Activated T-cell treated with anti-CD3 and anti-CD28 coated beads, Interleukin-2, amount 50 U/mL, for 1 hour (primary cell): Measurements from ENCODE around the gene NOSTRIN.
"Not testable (repeated sequence)": the region's sequence is repeated elsewhere in the genome, so short reads cannot be mapped to it uniquely, and the experiment has no call there.

Source experiments
- DNase-seq: peaks from one replicate; pipeline ENCODE4 v3.0.0-alpha.2; 2020

The NOSTRIN gene, protein sequence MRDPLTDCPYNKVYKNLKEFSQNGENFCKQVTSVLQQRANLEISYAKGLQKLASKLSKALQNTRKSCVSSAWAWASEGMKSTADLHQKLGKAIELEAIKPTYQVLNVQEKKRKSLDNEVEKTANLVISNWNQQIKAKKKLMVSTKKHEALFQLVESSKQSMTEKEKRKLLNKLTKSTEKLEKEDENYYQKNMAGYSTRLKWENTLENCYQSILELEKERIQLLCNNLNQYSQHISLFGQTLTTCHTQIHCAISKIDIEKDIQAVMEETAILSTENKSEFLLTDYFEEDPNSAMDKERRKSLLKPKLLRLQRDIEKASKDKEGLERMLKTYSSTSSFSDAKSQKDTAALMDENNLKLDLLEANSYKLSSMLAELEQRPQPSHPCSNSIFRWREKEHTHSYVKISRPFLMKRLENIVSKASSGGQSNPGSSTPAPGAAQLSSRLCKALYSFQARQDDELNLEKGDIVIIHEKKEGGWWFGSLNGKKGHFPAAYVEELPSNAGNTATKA

DNA sequence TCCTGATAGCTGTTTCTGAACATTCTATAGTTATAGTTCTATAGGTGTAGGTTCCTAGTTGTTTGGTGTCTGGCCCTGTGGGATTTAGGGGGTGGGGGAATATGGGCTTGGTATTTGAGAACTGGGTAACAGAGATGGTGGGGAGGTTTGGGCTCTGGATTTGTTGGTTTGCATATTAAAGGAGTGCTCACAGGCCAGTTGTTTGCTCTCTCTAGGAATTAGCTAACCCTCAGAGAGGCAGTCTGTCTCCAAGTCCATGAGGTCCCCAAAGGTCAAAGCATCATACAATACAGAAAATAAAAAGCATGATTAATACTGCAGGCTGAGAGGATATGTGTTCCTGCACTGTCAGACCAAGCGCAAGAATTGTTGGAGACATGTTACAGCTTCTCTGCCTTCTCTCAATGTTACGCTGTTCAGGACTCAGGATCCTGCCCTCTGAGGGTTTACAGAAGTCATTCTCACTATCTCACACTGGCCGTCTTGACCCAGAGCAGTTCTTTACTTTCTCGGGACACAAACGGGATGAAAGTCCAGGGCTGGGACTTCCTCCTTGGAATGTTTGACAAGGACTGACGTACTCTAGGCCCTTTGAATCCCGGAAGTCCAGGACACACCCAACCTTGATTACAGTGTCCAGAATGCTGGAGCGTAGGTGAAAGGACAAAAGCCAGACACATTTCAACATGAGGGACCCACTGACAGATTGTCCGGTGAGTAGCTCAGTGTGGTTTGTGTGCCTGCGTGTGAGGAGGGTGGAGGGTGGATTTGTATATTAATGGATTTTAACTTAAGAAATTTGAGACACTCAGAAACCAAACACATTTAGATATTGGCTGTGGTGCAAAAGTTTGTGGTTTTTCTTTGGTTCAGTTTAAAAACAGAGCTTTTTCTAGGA, at the start of gene NOSTRIN:
NOSTRIN (plus strand) TSS at position 677 of the 898 bp plus-strand sequence; CDS start at position 687, 10 bp downstream.
- no peak for DNase-seq

DNA sequence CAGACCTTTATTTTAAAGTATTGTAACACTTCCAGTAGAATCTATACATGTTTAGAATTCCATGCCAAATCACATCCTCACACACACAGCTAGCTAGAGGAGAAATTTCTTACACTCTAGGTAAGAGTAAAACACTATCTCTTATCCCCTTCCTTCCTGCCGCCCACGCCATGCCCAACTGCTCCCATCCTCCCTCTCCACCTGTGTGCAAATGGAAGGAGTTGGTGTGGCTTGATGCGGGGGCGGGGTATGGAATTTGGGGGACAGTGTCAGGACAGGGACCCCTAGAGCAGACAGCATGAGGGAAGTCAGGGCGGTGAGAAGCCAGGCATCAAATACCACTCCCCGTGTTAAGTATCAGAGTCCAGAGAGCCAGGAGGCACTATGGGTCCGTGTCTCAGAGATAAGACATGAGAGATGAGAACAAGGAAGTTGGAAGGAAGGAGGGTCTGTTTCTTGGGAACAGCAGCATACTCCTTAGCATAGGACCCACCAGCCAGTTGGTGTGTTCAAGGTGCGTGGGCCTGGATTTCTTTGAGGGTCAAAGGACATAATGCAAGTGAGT, 48.6 kb upstream of the NOSTRIN start:
- no peak for DNase-seq

DNA sequence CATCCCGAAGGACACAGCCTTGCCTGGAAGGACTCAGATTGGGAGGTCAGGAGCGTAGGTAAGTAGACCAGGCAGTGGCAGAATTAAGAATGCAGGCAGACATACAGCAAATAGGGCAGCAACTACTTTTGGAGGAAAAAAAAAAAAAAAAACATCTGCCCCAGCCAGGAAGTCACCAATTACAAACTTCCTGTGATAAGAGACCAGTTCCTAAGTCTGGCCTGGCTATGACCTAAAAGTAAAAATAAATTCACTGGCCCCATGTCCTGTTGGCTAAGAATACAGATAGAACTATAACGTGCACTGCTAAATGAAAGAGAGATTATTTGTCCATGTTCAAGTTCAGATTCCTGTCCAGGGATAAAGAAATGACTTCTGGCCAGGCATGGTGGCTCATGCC, 45.2 kb upstream of the NOSTRIN start:
- DNase-seq, result no peak

DNA sequence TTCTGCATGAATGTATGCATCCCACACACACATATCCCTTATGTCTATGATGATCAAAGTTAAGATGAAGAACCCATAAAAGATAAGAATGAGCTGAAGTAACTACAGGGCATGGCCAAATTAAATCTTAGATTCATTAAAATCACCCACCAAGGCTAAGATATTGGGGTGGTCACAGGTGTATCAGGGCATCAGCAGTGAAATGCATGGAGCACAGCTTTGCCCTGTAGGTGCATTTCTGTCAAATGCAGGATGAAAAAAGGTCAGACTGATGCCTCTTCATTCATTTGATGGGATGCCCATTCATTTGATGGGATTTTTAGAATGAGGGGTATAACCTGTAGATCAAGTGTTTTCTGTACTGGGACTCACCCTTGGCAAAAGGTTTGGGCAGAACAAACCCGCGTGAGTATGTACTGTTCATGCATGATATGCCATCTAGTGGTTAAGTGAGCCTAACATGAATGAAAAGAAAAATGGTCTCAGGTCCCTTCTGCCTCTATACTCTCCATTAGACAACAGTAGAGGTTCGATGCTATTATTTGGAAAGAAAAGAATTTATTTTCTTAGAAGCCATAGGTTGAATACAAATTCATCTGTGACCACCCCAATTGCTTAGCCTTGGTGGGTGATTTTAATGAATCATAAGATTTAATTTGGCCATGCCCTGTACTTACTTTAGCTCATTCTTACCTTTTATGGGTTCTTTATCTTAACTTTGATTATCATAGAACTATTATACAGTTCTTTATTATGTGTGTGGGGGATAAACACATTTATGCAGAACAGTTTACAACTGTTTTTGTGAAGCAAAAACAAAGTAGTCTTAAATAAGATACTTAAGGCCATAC, 43.2 kb upstream of the NOSTRIN start:
- DNase-seq, result no peak

DNA sequence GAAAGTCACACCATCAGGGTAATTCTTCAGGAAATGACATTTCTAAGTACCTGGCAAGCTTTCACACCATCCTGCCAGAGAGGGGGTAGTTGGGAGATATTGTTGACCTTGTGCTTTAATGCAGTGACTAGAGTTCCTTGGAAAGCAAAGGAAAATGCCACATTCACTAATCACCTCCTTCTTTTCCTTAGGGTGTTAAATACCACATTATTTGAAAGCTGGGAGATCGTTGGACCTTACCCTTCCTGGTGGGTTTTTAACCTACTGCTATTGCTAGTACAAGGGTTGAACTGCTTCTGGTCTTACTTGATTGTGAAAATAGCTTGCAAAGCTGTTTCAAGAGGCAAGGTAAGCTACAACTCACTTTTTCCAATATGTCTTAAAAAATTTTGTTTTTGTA, 37.0 kb upstream of the NOSTRIN start:
- no peak for DNase-seq

DNA sequence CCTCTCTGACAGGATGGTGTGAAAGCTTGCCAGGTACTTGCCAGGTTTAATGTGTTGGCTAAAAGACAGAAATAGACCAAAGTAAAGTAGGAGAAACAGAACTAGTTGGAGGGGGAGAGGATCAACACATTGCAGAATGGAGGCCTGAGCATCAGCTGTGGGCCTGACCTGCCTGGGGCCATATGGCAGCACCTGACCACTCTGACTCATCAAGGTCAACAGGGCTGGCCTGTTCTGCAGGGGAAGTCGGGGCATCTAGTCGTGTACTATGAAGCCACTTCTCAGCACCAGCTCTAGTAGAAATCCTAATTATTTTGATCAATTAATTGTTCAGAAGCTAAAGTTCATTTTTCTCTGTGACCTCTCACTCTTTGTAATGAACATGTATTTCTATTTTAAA, 35.8 kb upstream of the NOSTRIN start:
- no peak for DNase-seq

DNA sequence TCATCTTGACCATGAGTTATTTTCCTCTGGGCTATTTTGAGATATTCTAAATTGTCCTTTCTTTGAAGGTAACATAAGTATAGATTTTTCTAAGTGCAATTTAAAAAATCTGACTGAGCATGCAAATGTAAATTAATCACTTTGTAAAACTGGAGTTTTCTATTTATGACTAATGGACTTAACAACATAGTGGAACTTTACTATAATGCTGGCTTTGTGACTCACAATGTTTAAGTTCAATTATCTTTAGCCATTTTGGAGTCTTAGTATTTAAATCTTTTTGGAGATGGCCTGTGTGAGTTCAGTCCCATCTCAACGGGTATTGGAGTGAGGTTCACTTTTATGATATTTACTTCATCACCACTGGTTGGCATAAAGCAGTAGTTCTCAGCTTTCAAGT, 35.2 kb upstream of the NOSTRIN start:
- no peak for DNase-seq

DNA sequence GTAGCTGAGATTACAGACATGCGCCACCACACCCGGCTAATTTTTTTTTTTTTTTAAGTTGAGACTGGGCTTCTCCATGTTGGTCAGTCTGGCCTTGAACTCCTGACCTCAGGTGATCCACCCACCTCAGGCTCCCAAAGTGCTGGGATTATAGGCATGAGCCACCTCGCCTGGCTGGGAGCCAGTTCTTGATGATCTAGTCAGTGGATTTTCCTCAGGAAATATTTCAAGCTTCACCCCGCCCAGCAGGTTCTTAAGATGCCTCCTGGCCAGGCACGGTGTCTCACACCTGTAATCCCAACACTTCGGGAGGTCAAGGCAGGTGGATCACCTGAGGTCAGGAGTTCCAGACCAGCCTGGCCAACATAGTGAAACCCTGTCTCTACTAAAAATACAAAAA, 34.1 kb upstream of the NOSTRIN start:
- not testable (repeated sequence) for DNase-seq

DNA sequence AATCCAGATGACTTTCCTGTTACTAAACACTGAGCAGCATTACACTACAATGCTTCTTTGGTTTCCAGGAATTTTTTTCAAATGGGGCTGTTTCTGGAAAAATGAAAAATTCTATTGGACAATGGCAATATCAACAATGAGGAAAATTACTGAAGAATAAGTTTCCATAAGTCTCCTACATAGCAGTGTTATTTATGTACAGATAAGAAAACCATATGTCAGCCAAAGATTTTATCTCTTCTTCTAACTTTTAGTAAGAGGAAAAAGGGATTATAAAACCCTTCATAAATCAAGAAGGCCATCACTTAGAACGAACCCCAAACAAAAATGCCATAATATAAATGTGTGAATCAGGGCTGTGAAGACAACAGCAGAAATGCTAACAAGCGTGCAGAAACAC, 31.6 kb upstream of the NOSTRIN start:
- no peak for DNase-seq

DNA sequence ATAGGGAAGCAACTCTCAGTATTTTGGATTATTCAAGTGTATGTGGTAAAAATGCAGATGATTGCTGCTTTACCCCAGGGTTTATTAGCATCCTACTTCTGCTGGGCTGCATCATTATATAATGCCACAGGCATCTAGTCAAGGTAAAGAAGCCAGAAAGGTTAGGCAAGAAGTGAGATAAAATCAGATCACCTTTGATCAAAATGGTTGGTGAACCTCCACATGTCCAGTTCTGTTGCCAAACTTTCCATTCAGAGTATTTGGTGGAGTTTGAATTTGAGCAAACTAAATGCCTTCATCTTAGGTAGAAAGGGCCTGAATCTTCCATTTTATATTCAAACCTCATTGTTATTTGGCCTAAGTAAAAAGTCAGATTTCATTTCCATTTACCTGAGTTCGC, 29.7 kb upstream of the NOSTRIN start:
- DNase-seq, result no peak

DNA sequence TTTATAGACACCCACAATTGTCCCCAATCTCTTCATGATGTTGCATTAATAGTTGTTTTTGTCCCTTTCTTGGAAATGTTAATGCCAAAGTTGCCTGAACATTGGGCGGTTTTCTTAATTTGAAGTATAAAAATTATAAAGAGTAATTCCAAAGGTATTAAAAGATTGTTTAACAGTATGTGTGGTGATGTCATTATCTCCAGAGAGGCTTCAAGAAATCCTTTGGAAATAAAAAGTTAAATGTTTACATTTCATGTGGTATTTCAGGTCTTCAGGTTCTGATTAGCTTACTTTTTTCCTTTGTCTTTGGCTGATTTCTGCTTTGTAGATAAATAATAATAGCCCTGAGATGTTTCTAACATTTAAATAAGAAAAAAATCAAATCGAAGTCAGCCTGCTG, 29.3 kb upstream of the NOSTRIN start:
- DNase-seq, result no peak

DNA sequence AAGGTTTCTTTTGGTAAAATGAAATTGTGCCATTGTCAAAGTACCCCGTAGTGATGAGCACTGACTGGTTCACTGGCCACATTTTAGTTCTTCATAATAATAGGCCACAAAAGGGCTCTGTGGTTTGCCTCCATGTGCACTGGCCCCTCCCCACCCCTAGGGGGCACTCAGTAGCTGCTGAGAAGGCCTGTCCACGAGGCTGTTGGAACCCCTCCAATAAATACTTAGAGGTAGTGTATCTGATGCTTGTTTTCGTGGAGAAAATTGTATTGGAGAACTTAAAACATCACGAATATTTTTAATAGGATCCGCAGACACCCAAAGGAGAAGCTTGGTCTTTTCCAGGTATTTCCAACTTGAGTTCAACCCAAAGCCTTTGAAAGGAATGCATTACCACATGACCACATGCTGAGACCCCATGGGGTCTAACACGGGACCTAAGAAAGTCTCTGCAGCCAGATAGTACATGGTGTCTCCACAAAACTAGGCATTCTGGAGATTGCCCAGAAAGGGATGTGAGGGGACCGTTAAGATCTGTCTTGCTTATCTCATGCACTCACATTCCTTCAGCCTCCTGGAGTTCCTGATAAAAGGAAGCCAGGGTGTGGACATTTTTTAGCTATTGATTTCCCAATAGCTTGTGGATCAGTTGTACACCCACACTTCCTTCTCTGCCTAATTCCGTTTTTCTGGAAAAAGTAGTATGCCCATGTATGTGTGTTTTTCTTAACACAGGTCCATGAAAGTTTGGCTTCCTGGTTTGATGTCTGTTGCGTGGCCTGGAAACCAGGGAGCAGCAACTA, 28.5 kb upstream of the NOSTRIN start:
- no peak for DNase-seq

DNA sequence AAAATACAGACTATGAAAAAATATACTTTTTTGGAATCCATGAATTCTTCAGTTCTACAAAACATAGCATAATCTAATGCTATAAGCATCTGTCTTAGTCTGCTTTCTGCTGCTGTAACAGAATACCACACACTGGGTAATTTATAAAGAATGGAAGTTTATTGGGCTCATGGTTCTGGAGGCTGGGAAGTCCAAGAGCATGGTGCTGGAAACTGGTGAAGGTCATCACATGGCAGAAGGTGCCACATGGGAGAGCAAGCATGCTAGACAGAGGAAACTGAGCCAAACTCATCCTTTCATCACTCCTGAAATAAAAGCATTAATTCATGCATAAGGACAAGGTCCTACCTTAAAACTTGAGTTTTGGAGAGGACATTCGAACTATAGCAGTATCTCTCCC, 26.6 kb upstream of the NOSTRIN start:
- DNase-seq, result no peak

DNA sequence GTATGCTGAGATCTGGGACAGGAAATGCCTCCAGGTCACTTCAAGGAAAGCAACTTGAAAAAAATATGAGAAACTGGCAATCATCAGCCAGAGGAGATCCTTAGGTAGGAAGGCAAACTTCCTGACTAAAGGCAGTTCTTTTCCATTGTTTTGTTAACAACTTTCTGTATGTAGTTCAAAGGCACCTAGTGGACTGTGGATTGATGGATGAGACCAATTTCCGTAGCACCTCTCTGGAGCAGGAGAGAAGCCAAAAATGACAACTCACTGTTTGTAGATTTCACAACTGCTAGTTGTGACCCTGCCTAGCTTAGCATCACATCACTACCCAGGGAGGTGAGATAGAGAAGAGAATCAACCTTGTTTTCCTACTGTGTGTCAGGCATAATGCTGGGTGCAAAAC, 21.8 kb upstream of the NOSTRIN start:
- no peak for DNase-seq

DNA sequence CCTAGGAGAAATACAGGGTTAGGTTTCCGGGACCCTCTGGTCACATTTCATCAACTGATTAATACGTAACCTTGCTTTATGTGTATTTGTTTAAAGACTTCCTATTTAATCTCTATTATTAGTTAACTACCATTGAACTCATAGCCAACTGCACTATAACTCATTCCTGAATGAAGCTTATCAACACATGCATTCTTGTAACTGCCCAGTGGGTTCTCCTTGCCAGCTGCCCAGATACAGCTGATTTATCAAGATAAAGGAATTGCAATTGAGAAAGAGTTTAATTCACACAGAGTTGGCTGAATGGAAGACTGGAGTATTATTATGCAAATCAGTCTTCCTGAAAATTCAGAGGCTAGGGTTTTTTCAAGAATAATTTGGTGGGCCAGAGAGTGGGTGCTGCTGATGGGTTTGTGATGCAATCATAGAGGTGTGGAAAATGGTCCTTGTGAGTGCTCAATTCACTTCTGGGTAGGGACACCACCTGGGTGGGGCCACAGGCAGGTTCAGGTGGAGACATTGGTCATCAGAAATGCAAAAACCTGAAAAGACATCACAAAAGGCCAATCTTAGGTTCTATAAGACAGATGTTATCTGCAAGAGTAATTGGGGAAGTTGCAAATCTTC, 21.1 kb upstream of the NOSTRIN start:
- no peak for DNase-seq

DNA sequence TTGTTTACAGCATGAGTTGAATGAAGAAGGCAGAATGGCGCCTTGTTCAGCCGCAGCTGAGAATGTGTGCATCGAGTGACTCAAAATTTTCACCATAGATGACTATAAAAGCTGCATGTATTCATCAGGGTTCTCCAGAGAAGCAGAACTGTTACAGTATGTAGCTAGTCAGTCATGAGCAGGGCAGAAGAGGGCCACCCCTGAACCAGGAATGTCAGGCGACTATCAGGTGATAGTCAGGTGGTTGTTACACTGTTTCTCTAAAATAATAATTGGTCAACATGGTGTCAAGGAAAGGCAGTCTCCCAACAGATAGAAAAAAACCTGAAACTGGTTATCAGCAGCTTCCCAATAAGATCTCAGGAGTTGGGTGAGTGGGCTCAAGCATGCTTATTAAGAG, 20.2 kb upstream of the NOSTRIN start:
- DNase-seq, result no peak

DNA sequence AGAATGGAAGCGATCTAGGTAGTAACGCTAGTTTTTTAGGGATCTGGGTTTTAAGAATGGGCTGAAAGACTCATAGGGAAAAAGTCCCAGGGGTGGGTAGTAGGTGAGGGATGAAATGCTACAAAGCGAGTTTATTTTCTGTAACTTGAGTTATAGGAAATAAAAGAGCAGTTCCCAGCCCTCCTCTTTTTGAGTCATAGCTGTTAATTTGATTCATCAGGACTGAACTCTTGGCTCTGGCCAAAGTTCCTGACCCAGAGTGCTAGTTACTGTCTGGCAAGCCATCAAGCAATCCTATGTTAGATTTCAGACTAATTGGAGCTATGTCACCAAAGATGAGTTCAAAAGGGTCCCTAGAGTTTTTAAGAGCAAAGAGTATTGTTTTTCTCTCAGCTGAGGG, 17.4 kb upstream of the NOSTRIN start:
- DNase-seq, result no peak

DNA sequence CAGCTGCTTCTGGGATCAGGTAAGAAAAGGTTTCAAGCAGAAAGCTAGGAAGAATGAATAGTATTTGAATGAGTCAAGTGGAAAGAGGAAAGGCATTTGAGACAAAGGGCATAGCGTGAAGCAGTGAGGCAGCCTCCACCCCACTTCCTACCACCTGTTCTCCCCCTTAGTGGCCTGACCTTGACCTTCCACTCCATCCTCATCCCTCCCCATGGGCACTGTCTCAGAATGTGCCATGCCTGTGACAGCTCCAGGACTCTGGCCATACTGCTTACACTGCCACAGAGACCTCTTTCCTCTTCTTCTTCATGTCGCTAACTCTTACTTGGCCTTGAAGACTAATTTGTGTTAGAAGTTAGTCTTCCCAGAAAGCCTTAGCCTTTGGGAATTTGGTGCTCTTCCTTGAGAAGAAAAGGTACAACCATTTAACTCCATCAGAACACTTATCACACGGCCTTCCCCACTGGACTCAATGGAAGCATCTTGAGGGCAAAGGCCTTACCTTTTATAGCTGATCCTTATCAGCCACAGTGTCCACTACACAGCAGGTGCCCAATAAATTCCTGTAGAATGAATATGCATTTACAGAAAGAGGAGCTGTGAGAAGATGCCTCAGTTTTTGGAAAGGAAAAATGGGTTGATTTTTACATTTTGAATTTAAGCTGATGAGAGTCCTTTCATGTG, 15.2 kb upstream of the NOSTRIN start:
- no peak for DNase-seq

DNA sequence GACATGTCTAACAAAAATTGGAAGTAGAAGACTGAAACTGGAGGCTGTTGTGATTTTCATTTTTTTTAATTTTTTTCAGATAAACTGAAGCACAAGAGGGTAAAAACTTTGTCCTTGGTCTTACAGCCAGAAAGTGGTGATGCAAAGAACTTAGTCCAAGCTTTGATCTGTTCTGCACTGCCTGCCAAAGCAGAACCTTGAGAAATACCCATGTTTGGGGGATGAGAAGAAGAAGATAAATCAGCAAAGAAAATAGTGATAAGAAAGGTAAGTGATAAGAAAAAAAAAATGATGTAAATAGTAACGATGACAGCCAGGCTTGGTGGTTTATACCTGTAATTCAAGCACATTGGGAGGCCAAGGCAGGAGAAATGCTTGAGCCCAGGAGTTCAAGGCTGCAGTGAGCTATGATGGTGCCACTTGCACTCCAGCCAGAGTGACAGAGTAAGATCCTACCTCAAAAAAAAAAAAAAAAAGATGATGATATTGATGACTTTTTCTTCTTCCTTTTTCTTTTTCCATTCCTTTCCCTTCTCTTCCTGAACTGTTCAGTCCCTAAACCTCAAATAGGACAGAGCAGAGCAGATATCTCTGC, 14.6 kb upstream of the NOSTRIN start:
- DNase-seq, result no peak

DNA sequence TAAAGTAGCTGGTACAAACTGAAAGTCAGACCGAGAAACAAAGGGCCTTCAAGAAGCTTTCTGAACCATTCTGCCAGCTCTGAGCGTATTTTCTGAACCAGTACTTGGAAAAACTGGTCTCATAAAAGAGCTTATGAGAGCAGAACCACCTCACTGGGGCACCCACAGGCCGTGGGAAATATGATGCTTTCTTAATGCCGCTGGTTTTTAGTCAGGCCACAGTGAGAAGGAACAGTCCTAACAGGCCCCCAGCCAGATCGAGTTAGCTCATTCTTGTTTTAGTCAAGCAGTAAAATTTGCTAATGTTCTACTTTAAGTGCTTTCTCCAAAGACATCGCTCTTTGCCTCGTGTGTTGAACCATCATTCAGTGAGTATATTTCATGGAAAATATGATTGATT, 12.7 kb upstream of the NOSTRIN start:
- DNase-seq, result no peak
